Choroid plexus epithelial cell (primary cell): ENCODE measurements around the gene KRTAP2-4.
A peak's percentile ranks its signal among the peaks of the same experiment; 100 is the strongest.
"Not testable (repeated sequence)": the region's sequence is repeated elsewhere in the genome, so short reads cannot be mapped to it uniquely, and the experiment has no call there.

Source experiments
- DNase-seq: peaks from one replicate; pipeline ENCODE4 v3.0.0-alpha.2; 2010; ENCODE audit warnings: low read depth
- H3K4me3 ChIP-seq: 2 replicates; pipeline ENCODE4 v1.5.1; 2011; ENCODE audit warnings: low read depth, mild to moderate bottlenecking, control low read depth, low read length, moderate library complexity
- TF ChIP-seq, protein P1 (sequence below): conservative IDR thresholded peaks from 2 replicates; pipeline ENCODE4 v1.5.1; 2011; ENCODE audit warnings: low read depth, mild to moderate bottlenecking, control low read depth, inconsistent platforms, low read length, moderate library complexity

The KRTAP2-4 gene

GRCh38 chr17:41037853-41038350 is 27.8 kb downstream of the KRTAP2-4 start:
- no peak for DNase-seq
- TF ChIP-seq, protein P1, sequence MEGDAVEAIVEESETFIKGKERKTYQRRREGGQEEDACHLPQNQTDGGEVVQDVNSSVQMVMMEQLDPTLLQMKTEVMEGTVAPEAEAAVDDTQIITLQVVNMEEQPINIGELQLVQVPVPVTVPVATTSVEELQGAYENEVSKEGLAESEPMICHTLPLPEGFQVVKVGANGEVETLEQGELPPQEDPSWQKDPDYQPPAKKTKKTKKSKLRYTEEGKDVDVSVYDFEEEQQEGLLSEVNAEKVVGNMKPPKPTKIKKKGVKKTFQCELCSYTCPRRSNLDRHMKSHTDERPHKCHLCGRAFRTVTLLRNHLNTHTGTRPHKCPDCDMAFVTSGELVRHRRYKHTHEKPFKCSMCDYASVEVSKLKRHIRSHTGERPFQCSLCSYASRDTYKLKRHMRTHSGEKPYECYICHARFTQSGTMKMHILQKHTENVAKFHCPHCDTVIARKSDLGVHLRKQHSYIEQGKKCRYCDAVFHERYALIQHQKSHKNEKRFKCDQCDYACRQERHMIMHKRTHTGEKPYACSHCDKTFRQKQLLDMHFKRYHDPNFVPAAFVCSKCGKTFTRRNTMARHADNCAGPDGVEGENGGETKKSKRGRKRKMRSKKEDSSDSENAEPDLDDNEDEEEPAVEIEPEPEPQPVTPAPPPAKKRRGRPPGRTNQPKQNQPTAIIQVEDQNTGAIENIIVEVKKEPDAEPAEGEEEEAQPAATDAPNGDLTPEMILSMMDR = no peak
- no peak overlapping the region for H3K4me3 ChIP-seq

DNA sequence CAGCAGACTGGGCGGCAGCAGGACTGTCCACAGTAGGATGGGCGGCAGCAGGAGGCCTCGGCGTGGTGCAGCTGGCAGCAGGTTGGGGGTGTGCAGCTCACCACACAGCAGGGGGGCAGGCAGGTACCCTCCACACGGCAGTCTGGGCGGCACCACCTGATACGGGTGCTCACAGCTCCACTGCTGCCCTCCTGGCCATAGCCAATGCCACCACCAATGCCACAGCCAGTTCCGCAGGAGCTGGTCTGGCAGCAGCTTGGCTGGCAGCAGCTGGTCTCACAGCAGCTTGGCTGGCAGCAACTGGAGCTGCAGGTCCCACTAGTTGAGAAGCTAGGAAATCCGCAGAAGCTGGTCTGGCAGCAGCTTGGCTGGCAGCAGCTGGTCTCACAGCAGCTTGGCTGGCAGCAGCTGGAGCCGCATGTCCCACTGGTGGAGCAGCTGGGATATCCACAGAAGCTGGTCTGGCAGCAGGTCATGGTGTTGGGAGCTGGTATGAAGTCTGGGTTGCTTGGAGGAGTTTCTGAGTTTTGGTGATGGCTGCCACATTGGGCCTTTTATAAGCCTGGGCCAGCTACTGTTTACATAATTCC is 31.2 kb downstream of the KRTAP2-4 start, which contains the start of gene KRTAP1-3:
Gene KRTAP1-3 (minus strand): TSS at position 529 of the 590 bp plus-strand sequence. CDS start 53 bp downstream, at position 476.
- DNase-seq, H3K4me3 ChIP-seq: not testable (repeated sequence)

DNA sequence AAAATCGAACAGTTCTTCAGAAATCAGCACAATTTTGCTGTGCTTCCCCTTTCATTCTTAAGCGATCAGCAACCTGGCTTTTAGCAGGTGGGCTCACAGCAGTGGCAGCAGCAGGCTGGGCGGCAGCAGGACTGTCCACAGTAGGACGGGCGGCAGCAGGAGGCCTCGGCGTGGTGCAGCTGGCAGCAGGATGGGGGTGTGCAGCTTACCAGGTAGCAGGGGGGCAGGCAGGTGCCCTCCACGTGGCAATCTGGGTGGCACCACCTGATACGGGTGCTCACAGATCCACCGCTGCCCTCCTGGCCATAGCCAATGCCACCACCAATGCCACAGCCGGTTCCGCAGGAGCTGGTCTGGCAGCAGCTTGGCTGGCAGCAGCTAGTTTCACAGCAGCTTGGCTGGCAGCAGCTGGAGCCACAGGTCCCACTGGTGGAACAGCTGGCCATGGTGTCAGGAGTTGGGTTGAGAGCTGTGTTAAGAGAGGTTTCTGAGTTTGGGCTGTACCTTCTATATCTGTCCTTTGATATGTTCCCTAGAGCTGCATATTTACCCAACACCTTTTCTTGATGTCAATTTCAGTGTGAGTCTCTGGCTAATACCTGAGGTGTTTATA is 35.9 kb downstream of the KRTAP2-4 start, which contains the start of gene KRTAP1-4:
Gene KRTAP1-4 (minus strand): TSS at position 563 of the 613 bp plus-strand sequence. CDS start 117 bp downstream, at position 446.
- no peak for DNase-seq
- no peak within 1 kb of the TSS for H3K4me3 ChIP-seq
- TF ChIP-seq, protein P1 = no peak

- H3K4me3 ChIP-seq = no peak within 1 kb of the TSS
- peak; percentile 79 for DNase-seq
- TF ChIP-seq, protein P1 = no peak
Observed at GRCh38 chr17:41026715-41027471, 38.8 kb downstream of the KRTAP2-4 start, which contains the start of gene KRTAP1-5. TSS of gene KRTAP1-5 (minus strand) at chr17:41027208. CDS start at chr17:41027155, 53 bp downstream.

GRCh38 chr17:41024697-41025096 is 41.0 kb downstream of the KRTAP2-4 start:
- TF ChIP-seq, protein P1 = no peak
- peak; percentile 14 for DNase-seq
- H3K4me3 ChIP-seq = no peak overlapping the region

GRCh38 chr17:41020336-41020735 is 45.3 kb downstream of the KRTAP2-4 start:
- no peak for DNase-seq
- H3K4me3 ChIP-seq = no peak overlapping the region
- TF ChIP-seq, protein P1 = no peak

DNA sequence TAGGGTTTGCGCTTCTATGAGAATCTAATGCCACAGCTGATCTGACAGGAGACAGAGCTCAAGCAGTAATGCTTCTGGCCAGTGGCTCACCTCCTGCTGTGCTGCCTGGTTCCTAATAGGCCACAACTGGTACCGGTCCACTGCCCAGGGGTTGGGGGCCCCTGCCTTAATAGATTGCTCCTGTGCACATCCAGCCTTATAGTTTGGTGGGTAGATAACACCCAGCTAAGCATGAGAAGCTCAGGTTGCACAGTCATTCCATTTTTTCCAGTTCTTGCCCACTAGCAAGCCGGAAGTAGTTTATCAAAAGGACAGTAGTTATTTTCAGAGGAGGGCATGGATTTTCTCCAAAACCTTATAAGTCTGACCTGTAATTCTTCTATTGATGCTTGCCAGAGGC is 46.3 kb downstream of the KRTAP2-4 start:
- no peak overlapping the region for H3K4me3 ChIP-seq
- TF ChIP-seq, protein P1 = no peak
- DNase-seq = no peak
